HG03432 (cell line): ENCODE measurements around the gene FLNA.
"Not testable (repeated sequence)": the region's sequence is repeated elsewhere in the genome, so short reads cannot be mapped to it uniquely, and the experiment has no call there.

Experiments
- ATAC-seq: cut with Tn5 transposase; IDR thresholded peaks from one replicate; pipeline ENCODE4 v1.9.1; 2021; ENCODE audit warnings: mild to moderate bottlenecking, moderate library complexity; ENCODE audit not compliant: unreplicated experiment

FLNA gene

GRCh38 chrX:154310616-154311536 is 63.6 kb downstream of the FLNA start:
- no peak for ATAC-seq

DNA sequence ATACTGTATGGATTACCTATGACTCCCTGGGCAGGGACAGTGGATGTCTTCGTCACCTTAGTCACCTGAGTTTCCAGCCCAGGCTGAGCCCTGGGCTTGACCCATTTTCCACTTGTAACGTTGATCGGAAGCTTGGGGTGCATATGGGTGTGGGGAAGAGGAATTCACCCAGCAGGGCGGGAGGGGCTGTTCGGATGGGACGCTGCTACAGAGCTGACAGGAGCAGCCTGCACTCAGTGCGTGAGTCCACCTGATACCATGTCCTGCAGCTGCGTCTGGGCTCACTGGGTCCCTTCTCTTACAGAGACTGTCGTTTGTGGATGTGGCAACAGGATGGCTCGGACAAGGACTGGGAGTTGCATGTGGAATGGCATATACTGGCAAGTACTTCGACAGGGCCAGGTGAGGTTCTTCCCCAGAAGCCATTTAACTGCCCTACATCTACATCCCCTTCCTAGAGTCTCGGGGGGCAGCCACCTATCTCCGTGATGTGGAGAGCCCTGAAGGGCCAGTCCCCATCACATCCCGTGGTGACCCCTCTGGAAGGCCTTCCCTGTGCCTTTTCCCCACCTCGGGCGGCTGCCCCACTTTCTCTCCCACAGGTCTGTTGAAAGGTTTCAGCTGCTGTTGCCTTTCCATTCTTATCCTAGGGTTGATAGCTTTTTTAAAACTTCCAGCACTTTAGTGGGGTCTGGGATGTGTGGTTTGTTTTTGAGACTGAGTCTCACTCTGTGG is 65.2 kb downstream of the FLNA start:
- ATAC-seq = no peak

DNA sequence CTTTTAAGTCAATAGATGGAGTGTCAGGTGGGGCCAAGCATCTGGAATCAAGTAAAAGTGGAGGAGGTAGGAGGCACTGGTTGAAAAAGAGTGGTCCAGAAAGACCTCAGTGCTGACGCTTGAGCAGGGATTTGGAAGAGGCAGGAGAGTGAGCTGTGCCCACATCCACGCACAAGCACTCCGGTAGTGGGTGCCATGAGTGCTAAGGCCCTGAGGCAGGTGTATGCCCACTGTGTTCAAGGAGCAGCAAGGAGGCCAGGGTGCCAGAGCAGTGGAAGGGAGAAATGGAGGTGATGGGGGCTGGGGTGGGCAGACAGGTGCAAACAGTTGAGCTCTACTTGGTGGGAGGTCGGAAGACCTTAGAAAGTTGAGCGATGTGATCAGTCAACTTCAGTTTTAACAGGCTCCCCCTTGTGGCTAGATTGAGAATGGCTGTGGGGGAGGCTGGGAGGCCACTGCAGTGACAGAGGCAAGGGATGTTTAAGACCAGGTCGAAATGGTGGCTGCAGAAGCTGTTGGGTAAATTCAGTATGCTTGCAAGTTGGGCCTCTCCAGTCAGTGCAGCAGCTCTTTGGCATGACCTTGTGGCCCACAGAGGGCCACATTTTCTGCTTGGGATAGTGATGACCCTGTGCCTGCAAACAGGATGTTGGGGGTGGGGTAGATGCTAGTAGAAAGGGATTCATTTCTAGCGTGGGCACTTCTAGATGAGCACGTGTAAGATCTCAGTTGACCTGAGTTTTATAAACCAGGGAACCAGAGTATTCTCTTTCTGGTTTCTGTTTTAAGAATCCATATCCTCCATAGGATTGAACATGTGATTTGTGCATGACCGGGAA is 66.1 kb downstream of the FLNA start:
- no peak for ATAC-seq

DNA sequence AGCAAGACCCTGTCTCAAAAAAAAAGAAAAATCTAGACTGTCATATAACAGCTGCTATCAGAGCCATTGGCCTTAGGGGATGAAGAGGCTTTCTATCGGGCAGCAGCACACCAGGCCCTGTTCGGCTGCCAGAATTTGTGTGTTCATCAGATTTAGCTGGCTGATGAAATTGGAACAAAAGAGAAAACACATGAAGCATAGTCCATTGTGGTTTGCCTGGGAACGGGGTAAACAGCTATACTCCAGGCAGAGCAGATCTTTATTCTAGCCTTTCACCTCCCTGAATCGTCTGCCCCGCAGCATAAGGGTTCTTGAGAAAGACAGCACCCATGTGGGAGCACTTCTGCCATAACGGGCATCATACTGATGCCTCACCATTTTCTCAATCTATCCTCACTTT is 67.2 kb downstream of the FLNA start:
- no peak for ATAC-seq

DNA sequence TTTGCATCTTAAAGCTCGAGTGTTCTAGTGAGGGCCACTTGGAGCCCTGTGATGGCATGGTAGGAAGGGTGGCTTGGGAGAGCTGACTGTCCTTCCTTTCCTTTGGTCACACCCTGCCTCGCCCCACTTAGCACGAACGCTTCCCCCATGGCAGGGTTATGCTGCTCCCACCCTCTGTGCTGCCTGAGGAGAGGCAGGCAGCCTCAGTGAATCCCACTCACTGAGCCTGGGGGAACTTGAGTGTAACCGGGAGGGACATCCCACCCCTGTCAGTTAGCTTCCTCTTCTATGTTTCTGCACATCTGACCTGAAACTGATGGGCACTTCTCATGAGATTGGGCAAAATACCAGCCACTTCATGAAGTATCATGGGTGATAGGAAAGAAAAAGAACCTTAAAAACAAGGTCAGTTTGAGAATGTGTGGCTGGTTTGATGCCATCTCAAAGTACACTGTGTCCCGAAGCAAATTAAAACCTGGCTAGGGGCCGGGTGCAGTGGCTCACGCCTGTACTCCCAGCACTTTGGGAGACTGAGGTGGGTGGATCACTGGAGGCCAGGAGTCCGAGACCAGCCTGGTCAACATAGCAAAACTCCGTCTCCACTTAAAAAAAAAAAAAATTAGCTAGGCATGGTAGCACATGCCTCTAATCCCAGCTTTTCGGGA is 68.8 kb downstream of the FLNA start:
- ATAC-seq = no peak

- ATAC-seq = no peak
These were observed 69.6 kb downstream of the FLNA start for GRCh38 chrX:154304846-154305245.

GRCh38 chrX:154303476-154303875 is 71.0 kb downstream of the FLNA start:
- no peak for ATAC-seq

GRCh38 chrX:154302998-154303397 is 71.4 kb downstream of the FLNA start:
- not testable (repeated sequence) for ATAC-seq

DNA sequence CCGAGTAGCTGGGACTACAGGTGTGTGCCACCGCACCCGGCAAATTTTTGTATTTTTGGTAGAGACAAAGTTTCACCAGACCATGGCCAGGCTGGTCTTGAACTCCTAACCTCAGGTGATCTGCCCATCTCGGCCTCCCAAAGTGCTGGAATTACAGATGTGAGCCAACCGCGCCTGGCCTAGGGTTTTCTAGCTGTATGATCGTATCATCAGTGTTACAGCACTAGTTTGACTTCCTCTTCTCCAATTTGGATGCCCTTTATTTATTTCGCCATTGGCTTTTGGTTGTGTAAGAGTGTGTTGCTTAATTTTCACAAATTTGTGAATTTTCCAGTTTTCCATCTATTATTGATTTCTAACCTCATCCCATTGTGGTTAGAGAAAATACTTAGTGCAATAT is 73.6 kb downstream of the FLNA start:
- ATAC-seq = no peak
